ENCODE results near the gene NMT1. TPM values are rescaled to one million over a fixed set of nuclear protein-coding genes. Genes with fewer than 3 reads are reported as not detected.

Gene NMT1
- total RNA-seq, 1 experiment from 2014 or later, result 113 TPM

DNA sequence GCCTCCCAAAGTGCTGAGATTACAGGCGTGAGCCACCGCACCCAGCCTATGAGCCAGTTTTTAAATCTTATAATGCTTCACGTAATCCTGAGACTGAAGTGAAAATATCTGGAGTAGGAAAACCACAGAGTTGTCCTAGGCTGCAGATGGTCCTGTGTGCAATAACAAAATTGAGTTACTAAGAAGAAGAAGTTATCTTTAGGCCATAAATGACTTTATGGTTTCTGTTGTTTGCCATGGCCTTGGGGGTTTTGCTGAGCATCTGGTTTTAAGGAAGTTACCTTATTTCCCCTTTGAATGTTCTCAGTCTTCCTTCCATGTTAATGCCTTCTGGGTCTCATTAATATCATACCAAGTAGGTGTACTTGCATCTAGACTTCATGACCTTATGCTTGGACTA is 16.5 kb downstream of the NMT1 start:
- DNase-seq (ENCODE audit: low read depth), result no peak

DNA sequence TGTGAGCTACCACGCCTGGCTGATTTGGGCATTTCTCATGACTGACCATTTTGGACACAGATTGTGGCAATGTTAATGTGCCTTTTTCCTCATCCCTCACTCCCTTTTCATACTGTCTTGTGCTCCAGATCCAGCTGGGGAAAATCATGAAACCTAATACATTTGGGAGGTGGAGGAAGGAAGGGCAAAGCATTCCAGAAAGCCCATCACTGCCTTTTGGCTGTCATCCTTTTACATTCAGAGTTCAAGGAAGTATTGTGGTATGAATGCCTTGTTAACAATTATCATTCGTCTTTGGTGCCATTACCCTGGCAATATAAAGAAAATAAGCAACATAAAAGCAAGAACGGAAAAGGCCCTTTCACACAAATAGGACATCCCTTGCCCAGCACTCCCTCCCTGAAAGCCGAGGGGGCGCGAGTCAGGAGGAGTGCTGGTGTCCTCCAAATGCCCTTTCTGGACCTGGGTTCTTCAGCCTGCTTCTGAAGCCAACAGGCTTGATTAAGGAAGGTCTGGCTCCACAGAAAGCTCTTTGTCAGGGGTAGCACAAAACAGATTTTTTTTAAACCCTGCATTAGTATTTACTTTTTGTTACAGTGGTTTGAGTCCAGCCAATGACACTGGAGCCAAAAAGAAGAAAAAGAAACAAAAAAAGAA is 20.1 kb downstream of the NMT1 start:
- DNase-seq (ENCODE audit: low read depth), result no peak

DNA sequence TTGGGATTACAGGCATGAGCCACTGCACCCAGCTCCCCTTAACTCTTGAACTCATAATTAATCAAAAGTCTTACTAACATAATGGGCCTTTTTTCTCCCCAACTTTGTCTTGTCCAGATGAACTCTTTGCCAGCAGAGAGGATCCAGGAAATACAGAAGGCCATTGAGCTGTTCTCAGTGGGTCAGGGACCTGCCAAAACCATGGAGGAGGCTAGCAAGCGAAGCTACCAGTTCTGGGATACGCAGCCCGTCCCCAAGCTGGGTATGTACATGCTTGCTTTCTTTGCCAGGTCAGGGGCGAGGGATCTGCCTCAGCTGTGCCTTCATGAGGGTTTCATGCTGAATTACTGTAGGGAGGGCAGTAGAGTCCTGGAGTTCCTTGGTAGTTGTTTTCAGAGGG is 25.3 kb downstream of the NMT1 start:
- DNase-seq (ENCODE audit: low read depth), result no peak

DNA sequence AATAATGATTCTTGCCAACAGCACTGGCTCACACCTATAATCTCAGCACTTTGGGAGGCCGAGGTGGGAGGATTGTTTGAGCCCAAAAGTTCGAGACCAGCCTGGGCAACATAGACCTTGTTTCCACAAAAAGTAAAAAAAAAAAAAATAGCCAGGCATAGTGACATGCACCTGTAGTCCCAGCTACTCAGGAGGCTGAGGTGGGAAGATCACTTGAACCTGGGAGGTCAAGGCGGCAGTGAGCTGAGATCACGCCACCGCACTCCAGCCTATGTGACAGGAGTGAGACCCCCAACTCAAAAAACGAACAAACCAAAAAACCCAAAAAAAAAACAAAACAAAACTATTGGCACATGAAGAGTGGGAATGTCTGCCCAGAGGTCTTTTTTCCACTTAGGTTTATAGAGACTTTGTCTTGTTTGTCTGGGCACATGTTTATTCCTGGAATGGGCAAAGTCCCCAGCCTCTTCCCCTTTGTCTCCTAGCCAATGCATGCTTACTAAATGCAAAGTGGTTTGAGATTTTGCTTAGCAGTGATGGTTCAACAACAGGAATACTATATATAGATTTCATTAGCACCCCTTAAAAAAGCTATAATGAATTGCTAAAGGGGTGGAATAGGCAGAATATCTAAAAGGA is 25.9 kb downstream of the NMT1 start:
- no peak for DNase-seq (ENCODE audit: low read depth)

DNA sequence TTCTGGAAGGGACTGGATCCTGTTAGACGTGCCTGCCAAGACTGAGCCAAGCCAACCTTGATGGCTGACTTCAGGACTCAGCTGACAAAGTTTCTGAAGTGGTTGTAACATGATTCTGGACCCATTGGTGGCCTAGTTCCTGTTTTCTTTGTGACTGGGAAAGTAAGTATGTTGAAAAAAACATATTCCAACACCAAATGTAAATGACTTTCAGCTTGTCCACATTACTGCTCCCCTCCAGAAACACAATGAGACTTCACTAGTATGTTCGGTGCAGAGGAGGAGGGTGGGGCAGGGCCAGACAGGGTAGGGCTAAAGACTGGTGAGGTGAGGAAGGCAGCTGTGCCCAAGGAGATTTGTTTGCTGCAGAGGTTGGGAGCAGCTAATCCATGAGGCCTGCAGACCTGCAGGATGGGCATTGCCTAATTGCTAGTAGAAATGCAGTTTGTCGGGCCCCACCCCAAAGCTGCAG is 26.4 kb downstream of the NMT1 start:
- DNase-seq (ENCODE audit: low read depth), result no peak

DNA sequence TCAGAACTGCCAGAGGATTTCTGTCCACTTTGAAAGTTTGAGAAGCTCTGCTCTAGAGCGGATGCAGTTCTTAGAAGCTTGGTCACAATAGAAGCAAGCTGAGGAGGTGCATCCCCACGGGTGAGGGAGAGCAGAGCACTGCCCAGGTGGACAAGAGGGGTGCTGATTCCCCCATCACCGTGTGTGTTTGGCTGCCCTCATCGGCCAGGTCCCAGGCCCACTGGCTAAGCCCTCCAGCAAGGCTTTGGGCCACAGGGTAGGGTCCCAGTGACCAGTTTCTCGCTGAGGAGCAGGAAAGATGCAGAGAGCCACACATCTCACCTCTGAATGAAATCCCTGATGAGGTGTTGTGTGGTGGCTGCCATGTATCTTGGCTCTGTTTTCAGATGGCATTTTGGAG is 26.9 kb downstream of the NMT1 start:
- no peak for DNase-seq (ENCODE audit: low read depth)

DNA sequence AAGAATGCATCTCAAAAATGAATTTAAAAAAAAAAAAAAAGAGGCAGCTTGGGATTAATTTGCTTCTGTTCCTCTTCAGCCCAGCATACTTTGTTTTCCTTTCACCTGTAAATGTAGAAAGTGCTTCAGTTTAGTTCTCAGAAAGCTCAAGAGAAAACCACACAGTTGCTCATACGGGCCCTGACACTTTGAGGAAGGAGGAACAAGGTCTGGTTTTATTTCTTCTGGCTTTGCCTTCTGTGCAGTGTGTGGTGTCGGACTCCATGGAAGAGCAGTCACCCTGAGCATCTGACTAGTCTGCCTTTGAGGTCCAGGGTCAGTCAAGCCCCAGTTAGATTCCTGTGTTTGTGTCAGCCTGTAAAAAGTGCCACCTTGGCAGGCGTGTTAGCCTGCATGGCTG is 27.6 kb downstream of the NMT1 start:
- no peak for DNase-seq (ENCODE audit: low read depth)

DNA sequence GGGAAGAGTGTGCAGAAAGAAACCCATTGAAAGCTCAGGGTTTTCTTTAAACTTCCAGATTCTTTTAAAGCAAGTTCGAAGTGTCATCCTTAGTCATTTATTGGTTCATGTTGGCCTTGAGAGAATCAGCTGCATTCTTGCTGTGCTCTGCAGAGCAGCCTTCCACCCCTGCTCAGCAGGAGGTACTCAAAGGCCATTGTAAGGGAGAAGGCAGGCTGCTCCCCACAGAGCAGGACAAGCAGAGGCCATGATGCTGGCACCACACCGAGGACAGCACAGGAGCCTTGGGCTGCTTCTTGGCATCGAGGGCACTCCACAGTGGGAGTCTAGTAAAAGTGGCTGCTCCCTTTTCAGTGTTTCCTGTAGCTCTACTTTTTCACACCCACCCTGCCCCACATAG is 29.6 kb downstream of the NMT1 start:
- no peak for DNase-seq (ENCODE audit: low read depth)

DNA sequence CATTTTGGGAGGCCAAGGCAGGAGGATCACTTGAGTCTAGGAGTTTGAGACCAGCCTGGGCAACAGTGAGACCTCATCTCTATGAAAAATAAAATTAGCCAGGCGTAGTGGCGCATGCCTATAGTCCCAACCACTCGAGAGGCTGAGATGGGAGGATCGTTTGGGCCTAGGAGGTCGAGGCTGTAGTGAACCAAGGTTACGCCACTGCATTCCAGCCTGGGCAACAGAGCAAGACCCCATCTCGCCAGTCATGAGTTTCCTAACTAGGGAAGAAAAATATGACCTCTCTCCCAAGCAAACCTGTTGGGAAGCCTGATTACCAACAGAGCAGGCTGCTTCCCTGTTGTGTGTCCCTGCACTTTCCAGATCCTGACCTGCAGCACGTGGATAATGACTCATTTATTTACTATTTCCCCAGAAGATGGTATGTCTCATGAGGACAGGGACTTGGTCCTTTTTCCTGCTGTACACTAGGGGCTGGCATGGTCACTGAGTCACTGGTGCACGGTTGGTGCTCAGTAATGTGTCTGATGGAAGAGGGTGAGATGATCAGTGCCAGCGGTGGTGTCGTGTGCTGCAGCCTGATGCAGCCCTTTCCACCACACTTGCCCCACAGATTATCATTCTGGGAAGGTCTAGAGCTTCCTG is 30.8 kb downstream of the NMT1 start:
- peak; percentile 56 for DNase-seq (ENCODE audit: low read depth)

DNA sequence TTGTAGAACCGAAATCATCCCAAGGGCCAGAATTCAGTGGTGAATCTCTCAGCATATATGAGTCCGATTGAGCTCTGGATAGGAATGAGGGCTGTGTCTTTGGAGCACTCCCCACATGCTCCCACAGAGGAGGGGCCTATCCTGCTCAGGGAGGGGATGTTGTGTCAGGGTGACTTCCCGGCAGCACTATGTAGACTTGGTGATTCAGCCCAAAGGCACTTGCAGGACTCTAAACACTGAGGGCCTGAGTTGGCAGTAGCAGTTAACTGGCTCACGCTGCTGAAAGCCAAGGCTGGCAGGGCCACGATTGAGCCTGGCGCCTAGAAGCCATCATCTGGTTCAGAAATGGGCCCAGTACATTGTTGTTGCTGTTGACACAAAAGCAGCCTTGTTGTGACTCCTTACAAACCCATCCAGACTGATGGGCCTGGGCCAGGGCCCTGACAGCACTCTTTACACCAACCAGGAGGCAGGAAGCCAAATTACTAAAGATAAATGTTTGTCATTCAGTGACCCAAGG is 31.9 kb downstream of the NMT1 start:
- DNase-seq (ENCODE audit: low read depth), result peak; percentile 96

DNA sequence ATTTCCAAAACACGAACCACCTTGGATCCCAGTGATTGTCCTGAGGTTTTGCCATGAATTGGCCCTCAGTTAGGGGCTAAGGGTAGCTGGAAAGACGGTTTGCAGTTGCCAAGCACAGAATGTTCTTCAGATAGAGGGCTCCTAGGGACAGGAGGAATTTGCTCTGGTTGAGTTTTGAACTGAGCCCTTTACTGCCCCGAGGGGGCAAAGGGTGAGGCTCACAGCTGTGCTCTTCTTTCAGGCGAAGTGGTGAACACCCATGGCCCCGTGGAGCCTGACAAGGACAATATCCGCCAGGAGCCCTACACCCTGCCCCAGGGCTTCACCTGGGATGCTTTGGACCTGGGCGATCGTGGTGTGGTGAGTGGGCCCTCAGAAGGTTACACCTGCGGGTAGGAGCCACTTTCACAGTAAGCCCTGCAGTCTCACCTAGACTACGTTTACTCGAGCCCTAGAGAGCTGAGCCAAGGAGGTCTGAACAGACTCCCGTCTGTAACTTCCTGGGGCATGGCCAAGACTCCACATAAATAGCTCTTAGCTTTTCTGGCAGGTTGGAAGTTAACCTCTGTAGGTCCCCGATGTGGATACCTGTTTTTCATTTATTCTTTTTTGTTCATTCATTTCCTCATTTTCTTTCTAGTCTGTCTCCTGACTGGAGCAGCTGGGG is 32.5 kb downstream of the NMT1 start:
- DNase-seq (ENCODE audit: low read depth), result no peak

DNA sequence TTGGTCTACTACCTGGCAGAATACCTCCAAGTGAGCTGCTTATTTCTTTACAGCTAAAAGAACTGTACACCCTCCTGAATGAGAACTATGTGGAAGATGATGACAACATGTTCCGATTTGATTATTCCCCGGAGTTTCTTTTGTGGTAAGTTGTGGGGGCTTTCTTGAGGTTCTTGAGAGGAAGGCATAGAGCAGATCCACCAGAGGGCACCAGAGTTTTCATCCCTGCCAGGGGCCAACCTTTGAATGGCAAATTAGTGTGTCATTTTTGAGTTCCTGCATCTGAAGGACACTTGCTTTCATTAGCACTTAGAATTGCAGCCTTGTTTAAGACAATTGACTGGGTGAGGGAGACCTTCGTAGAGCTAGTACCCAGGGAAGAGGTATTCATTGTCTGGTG is 35.0 kb downstream of the NMT1 start:
- peak; percentile 35 for DNase-seq (ENCODE audit: low read depth)

DNA sequence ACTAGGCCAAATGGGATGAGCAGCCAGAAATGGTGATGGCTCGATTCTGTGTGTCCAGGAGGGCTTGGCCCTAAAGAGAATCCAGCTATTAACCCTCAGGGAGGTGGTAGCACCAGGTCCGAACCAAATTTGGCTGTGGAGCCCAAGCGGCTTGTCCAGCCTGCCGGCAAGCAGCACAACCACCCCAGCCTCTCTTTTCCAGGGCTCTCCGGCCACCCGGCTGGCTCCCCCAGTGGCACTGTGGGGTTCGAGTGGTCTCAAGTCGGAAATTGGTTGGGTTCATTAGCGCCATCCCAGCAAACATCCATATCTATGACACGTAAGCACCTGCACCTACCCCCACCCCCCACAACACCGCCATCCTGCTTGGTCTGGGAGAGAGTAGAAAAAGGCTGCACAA is 35.8 kb downstream of the NMT1 start:
- no peak for DNase-seq (ENCODE audit: low read depth)

DNA sequence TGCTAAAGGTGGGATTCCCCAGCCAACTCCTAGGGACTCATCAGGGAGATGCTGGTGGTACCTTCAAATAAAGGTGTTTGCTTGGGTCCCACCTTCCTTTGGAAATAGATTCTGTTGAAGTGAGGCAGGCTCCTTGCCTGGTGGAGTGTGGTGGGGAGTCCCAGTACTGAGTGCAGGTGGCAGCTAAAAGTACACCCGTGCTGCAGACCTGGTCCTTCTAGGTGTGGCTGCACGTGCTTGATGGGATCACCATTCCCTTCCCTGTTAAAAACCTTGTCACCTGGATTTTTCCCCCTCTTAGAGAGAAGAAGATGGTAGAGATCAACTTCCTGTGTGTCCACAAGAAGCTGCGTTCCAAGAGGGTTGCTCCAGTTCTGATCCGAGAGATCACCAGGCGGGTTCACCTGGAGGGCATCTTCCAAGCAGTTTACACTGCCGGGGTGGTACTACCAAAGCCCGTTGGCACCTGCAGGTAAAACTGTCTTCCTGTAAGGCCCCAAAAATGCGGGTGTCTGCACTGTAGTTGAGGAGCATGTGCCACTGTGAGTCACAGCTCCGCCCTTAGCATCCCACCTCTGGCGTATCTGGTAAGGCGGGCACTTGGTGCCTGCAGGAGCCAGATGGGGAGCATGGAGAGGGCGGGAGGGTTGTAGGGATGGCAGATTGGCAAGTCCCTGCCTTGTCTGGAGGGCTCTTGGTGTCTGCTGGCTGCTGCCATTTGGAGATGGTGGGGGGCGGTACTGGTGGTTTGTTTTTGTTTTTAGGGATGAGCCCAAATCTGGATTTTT is 37.2 kb downstream of the NMT1 start:
- no peak for DNase-seq (ENCODE audit: low read depth)

DNA sequence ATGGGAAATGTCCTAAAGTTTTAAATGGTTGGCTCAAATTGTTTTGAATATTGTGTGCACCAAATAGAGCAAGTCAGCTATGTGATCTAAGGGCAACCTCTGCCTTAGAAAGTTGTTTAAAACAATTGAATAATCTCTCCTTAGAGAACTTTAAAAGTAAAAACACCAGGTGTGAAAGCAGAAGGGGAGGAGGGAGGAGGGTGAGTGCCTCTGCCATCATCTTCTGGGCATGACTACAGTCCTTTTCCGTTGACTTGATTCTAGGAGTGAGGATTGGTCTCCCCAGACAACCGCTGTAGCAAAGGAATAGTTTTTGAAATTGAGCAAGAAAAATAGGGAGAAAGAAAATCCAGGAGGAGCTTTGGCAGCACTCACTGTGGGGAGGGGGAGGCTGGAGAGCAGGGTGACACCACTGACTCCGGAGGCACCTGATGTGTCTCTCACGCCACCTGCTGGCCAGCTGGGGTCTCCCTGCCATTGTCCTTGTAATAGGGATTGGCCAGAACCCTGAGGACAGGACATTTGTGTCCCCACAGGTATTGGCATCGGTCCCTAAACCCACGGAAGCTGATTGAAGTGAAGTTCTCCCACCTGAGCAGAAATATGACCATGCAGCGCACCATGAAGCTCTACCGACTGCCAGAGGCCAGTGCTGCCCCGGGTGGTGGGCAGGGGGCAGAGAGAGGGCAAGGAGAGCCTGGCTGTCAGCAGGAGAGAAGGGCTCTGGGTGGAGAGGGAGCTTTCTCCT is 37.9 kb downstream of the NMT1 start:
- DNase-seq (ENCODE audit: low read depth), result peak; percentile 62

DNA sequence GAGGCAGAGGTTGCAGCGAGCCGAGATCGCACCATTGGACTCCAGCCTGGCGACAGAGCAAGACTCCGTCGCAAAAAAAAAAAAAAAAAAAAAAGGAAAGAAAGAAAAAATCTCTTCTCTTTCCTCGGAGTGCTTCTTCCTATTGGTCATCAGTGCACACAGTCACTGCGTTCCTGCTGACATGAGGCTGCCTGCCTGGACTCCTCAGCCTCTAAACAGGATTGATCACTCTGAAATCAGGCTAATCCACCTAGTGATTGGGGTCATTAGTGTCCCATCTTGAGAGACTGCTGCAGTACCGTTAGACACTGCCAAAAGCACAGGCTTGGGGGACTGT is 40.4 kb downstream of the NMT1 start:
- no peak for DNase-seq (ENCODE audit: low read depth)

DNA sequence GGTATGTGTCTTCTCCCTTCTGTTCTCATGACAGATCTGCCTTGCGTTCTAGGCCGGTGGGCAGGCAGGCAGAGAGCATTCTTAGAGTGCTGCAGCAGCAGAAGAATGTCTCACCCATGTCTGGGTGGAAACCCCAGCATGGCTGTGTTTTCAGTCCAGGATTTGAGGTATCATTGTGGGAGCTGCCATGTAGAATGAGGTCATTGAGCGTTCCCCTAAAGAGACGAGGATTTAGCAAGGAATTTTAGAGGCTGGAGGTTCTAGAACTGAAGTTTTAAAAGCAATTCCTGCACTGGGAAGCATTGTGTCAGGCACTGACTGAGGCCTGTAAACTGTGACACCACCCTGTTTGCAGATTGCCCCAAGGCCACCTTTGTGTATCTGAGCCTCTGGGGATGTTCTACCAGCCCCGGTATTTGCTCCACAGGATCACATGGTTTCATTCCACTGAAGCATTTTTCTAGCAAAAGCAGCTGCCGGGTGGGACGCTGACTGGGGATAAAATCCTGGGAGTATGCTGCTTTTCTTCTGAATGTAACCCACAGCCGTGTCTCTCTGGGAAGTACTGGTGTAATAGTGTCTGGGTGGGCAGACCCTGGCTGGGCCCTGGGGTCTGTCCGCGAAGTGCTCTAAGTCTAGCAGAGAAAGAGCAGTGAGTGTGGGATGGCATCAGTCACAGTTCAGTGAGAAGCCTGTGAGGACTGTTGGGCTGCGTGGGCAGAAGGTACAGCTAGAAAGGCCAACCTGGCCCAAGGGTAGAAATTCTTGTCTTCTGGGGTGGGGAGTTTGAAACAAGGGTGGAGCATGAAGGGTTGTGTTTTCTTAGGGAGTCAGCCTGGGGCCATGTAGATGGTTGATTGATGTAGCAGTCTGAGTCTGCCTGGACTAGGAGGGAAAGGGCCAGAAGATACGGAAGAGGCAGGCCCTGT is 41.0 kb downstream of the NMT1 start:
- DNase-seq (ENCODE audit: low read depth), result no peak

DNA sequence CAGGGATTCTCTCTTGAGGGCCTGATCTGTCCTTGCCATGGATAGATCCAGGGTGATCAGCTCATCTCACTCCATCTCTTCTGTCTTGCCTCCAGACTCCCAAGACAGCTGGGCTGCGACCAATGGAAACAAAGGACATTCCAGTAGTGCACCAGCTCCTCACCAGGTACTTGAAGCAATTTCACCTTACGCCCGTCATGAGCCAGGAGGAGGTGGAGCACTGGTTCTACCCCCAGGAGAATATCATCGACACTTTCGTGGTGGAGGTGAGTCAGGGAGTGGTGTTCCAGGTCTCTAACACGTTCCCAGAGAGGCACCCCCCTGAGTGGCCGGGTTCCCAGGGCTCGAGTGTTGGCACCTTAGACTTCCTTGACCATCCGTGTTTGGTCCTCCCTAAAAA is 41.7 kb downstream of the NMT1 start:
- no peak for DNase-seq (ENCODE audit: low read depth)

DNA sequence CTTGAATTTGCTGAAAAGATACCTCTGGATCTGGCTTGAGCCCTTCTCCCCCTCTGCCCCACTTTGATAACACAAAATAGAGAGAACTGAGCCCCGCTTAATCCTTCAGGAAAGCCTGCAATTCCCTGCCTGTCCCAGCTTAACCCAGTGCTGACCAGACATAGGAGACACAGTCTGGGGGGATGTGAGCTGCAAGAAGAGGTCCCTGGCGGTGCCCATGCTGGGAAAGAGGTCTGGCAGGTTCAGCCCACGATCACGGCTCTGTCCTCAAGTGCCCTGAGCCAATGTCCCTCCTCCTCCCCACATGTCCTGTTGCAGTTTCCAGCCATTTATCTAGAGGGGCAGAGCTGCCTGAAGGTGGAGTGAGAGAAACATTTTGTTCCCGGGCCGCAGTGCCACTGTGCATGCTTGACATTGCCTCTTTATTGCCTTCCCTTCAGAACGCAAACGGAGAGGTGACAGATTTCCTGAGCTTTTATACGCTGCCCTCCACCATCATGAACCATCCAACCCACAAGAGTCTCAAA is 42.2 kb downstream of the NMT1 start:
- no peak for DNase-seq (ENCODE audit: low read depth)

Measured in HT1080 (cell line).